HL-60 (cell line): ENCODE data around the gene MTX2.

Source experiments
- CTCF ChIP-seq: IDR thresholded peaks from one replicate; pipeline ENCODE4 v1.5.1; 2011; ENCODE audit warnings: low read length, control low read depth, inconsistent platforms; ENCODE audit not compliant: insufficient read depth
- SPI1 ChIP-seq: IDR thresholded peaks from 2 replicates; pipeline ENCODE4 v1.6.1; 2012; ENCODE audit warnings: low read depth, mild to moderate bottlenecking, borderline replicate concordance

- no peak for TF ChIP-seq SPI1
- no peak for TF ChIP-seq CTCF
Measured at GRCh38 chr2:176325732-176326131, 56.5 kb downstream of the MTX2 start.
